ENCODE measurements around the gene NUDT7. TPM values are rescaled to one million over a fixed set of nuclear protein-coding genes. Genes with fewer than 3 reads are reported as not detected.

NUDT7 gene
- total and polyA plus RNA-seq, 11 donors, result 10.6 to 86.4 (median 31.0) TPM

DNA sequence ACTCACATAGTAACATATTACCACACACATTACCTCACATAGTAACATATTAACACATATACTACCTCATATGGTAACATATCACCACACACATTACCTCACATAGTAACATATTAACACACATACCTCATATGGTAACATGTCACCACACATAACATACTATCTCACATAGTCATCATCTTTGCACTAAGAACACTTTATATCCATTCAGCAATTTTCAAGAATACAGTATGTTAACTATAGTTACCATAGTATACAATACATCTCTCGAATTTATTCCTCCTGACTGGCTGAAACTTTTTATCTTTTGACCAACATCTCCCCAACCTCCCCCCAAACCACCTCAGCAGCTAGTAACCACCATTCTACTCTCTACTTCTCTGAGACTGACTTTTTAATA is 7.6 kb downstream of the NUDT7 start:
- Histone ChIP-seq H3K9me3 (peaks cover 0 to 5% (median 0%) of the 10 kb centered on the region in 12 donors), H3K4me1 (no peaks in the 10 kb centered on the region), H3K27me3 (no peaks in the 10 kb centered on the region), H3K4me3 (no peak overlapping the region), H3K36me3 (peaks cover 0 to 34% (median 9%) of the 10 kb centered on the region in 9 donors), H3K27ac (no peak overlapping the region)
- intact Hi-C loops (cut with DNase I), result no loop called here
- ATAC-seq (no peak), DNase-seq (no peak)
- no peak for TF ChIP-seq POLR2A (IDR thresholded peaks at IDR 0.05)
- TF ChIP-seq, protein P1, sequence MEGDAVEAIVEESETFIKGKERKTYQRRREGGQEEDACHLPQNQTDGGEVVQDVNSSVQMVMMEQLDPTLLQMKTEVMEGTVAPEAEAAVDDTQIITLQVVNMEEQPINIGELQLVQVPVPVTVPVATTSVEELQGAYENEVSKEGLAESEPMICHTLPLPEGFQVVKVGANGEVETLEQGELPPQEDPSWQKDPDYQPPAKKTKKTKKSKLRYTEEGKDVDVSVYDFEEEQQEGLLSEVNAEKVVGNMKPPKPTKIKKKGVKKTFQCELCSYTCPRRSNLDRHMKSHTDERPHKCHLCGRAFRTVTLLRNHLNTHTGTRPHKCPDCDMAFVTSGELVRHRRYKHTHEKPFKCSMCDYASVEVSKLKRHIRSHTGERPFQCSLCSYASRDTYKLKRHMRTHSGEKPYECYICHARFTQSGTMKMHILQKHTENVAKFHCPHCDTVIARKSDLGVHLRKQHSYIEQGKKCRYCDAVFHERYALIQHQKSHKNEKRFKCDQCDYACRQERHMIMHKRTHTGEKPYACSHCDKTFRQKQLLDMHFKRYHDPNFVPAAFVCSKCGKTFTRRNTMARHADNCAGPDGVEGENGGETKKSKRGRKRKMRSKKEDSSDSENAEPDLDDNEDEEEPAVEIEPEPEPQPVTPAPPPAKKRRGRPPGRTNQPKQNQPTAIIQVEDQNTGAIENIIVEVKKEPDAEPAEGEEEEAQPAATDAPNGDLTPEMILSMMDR (IDR thresholded peaks at IDR 0.05), result no peak
- whole genome bisulfite sequencing, 4 donors, result 0 to 41% (median 0%) methylated on average over 1 of the region's 1 CpG

- ATAC-seq, result no peak
- peaks cover 0 to 5% (median 0%) of the 10 kb centered on the region in 12 donors for H3K9me3 ChIP-seq
- no peak for TF ChIP-seq POLR2A (IDR thresholded peaks at IDR 0.05)
- TF ChIP-seq, protein P1 (IDR thresholded peaks at IDR 0.05), result no peak
Observed at GRCh38 chr16:77732241-77732946, 10.1 kb downstream of the NUDT7 start.

GRCh38 chr16:77736879-77737278 is 14.6 kb downstream of the NUDT7 start:
- DNase-seq (no peak), ATAC-seq (no peak)
- Histone ChIP-seq H3K27ac (no peak overlapping the region), H3K4me3 (no peak overlapping the region), H3K36me3 (peaks cover 0 to 22% (median 0%) of the 10 kb centered on the region in 9 donors), H3K9me3 (peaks cover 0 to 5% (median 0%) of the 10 kb centered on the region in 12 donors), H3K27me3 (no peaks in the 10 kb centered on the region), H3K4me1 (no peaks in the 10 kb centered on the region)
- intact Hi-C loops (cut with DNase I), result no loop called here
- no peak for TF ChIP-seq POLR2A (IDR thresholded peaks at IDR 0.05)
- TF ChIP-seq, protein P1 (IDR thresholded peaks at IDR 0.05), result no peak
- 48 to 71% (median 64%) methylated on average over 1 of the region's 1 CpG for whole genome bisulfite sequencing, 4 donors

More at GRCh38 chr16:77732241-77732946, 10.1 kb downstream of the NUDT7 start:
- Histone ChIP-seq H3K27me3 (no peaks in the 10 kb centered on the region), H3K36me3 (peaks cover 0 to 34% (median 9%) of the 10 kb centered on the region in 9 donors), H3K27ac (no peak overlapping the region), H3K4me1 (no peaks in the 10 kb centered on the region), H3K4me3 (no peak overlapping the region)
- intact Hi-C loops (cut with DNase I), result no loop called here
- DNase-seq, result no peak
- WGBS, 4 donors, result 86 to 93% (median 90%) methylated on average over 11 of the region's 11 CpGs

DNA sequence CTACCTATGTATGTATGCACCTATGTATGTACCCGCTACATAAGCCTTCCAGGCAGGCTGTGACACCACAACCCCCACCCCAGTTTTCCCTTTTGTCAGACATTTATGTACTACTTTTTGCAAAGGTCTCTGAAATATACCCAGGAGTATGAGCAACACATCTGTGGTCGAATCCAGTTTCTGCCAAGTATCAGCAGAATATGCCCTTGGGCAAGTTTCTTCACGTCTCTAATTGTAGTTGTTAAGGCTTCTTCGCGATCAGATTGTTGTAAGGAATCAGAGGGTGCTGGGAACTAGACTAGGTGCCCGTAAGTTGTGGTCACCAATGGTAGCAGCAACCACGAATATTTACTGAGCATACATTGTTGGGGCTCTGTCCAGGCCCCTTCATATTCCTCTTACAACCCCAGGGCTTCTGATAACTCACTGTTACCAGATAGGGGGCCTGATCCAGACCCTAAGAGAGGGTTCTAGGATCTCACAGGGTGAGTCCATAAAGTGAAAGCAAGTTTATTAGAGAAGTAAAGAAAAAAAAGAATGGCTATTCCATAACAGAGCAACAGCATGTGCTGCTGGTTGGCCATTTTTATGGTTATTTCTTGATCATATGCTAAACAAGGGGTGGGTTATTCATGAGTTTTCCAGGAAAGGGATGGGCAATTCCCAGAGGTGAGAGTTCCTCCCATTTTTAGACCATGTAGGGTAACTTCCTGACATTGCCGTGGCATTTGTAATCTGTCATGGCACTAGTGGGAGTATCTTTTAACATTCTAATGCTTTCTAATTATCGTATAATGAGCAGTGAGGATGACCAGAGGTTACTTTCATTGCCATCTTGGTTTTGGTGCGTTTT is 16.6 kb downstream of the NUDT7 start:
- ATAC-seq (no peak), DNase-seq (no peak)
- Histone ChIP-seq H3K27me3 (no peaks in the 10 kb centered on the region), H3K27ac (no peak overlapping the region), H3K4me3 (no peak overlapping the region), H3K36me3 (peaks cover 0 to 24% (median 0%) of the 10 kb centered on the region in 9 donors), H3K4me1 (no peaks in the 10 kb centered on the region), H3K9me3 (peaks cover 0 to 5% (median 0%) of the 10 kb centered on the region in 12 donors)
- 81 to 92% (median 87%) methylated on average over 10 of the region's 10 CpGs for WGBS, 4 donors
- TF ChIP-seq, protein P1 (IDR thresholded peaks at IDR 0.05), result no peak
- TF ChIP-seq POLR2A (IDR thresholded peaks at IDR 0.05), result no peak
- intact Hi-C loops (cut with DNase I), result no loop called here

Measured in heart left ventricle (tissue), 16 donors.